Skeletal muscle satellite cell (primary cell): Measurements from ENCODE around the gene PON1. TPM values are rescaled to one million over a fixed set of nuclear protein-coding genes. Genes with fewer than 3 reads are reported as not detected.

Source experiments
- H3K27me3 ChIP-seq: 2 replicates; pipeline ENCODE4 v1.7.0; 2013; ENCODE audit warnings: low read length; ENCODE audit not compliant: control insufficient read depth, insufficient read depth
- H3K36me3 ChIP-seq: 2 replicates; pipeline ENCODE4 v1.7.0; 2013; ENCODE audit warnings: mild to moderate bottlenecking, control low read depth, low read length; ENCODE audit not compliant: insufficient read depth
- H3K4me1 ChIP-seq: 2 replicates; pipeline ENCODE4 v1.7.0; 2013; ENCODE audit warnings: low read length; ENCODE audit not compliant: control insufficient read depth, insufficient read depth
- H3K4me2 ChIP-seq: 2 replicates; pipeline ENCODE4 v1.7.0; 2013; ENCODE audit warnings: mild to moderate bottlenecking, low read length
- H3K4me3 ChIP-seq: 2 replicates; pipeline ENCODE4 v1.7.0; 2013; ENCODE audit warnings: low read length
- H3K9ac ChIP-seq: 2 replicates; pipeline ENCODE4 v1.7.0; 2013; ENCODE audit warnings: mild to moderate bottlenecking, low read depth, low read length, moderate library complexity
- H3K9me3 ChIP-seq: replicated peaks from 2 replicates; pipeline ENCODE4 v1.7.0; 2013; ENCODE audit warnings: mild to moderate bottlenecking, control low read depth, low read length
- total RNA-seq: library from RNA; depleted of rRNA; stranded (reverse); fragments of >200 nt; gene quantifications from 2 replicates; pipeline ENCODE4 v1.2.3, GENCODE V29; 2012; rRNA removed

The PON1 gene
- total RNA-seq, result not detected in 2 replicates

DNA sequence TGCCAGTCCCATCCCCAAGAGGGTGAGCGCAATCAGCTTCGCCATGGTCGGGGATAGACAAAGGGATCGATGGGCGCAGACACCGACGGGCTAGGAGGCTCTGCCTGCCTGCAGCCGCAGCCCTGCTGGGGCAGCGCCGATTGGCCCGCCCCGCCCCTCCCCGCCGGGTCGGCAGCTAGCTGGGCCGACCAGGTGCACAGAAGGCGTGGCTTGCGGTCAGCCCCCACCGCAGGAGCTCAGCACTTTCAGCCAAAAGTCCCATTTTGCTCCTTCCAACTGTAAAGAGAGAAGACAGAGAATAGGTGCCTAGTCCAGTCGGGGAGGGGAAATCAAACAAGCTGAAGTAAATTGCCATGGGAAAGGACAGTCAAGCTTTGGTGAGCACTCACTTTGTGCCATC, at the start of gene PON1:
Gene PON1 (minus strand): TSS at position 102 of the 400 bp plus-strand sequence. CDS start 57 bp downstream, at position 45.
- H3K9me3 ChIP-seq, result no peaks in the 10 kb centered on the region
- H3K27me3 ChIP-seq, result no peaks in the 10 kb centered on the region
- no peak within 1 kb of the TSS for H3K4me2 ChIP-seq
- no peaks in the 10 kb centered on the region for H3K36me3 ChIP-seq
- no peaks in the 10 kb centered on the region for H3K4me1 ChIP-seq
- no peak within 1 kb of the TSS for H3K9ac ChIP-seq
- no peak within 1 kb of the TSS for H3K4me3 ChIP-seq

DNA sequence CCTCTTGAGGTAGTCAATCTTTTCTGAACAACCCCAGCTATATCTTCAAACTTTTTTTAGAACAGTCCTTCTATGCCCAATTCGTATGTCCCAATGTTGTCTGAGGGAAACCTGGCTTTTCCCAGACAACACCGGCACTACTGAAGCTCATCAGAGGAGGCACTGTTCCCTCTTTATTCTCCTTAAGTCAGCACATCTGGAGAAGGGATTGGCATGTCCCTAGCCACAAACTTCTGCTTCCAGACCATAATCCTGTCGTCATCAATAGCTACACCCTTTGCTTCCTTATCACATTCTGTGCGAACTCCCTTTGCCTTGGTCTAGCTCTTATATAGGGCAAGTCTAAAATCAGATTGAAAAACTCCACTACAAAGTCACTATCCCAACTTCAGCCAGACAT, 49.0 kb upstream of the PON1 start:
- Histone ChIP-seq H3K4me2 (no peak overlapping the region), H3K27me3 (no peaks in the 10 kb centered on the region), H3K4me1 (no peaks in the 10 kb centered on the region), H3K9ac (no peak overlapping the region), H3K9me3 (no peaks in the 10 kb centered on the region), H3K36me3 (no peaks in the 10 kb centered on the region), H3K4me3 (no peak overlapping the region)

GRCh38 chr7:95368235-95368634, 43.9 kb upstream of the PON1 start:
- Histone ChIP-seq H3K4me1 (no peaks in the 10 kb centered on the region), H3K4me3 (no peak overlapping the region), H3K9ac (no peak overlapping the region), H3K27me3 (no peaks in the 10 kb centered on the region), H3K36me3 (no peaks in the 10 kb centered on the region), H3K4me2 (no peak overlapping the region), H3K9me3 (no peaks in the 10 kb centered on the region)

GRCh38 chr7:95367606-95368005, 43.3 kb upstream of the PON1 start:
- no peaks in the 10 kb centered on the region for H3K4me1 ChIP-seq
- no peaks in the 10 kb centered on the region for H3K36me3 ChIP-seq
- no peak overlapping the region for H3K9ac ChIP-seq
- no peaks in the 10 kb centered on the region for H3K9me3 ChIP-seq
- no peak overlapping the region for H3K4me2 ChIP-seq
- no peak overlapping the region for H3K4me3 ChIP-seq
- H3K27me3 ChIP-seq, result no peaks in the 10 kb centered on the region

GRCh38 chr7:95365151-95365550, 40.8 kb upstream of the PON1 start:
- Histone ChIP-seq H3K9ac (no peak overlapping the region), H3K36me3 (no peaks in the 10 kb centered on the region), H3K4me2 (no peak overlapping the region), H3K27me3 (no peaks in the 10 kb centered on the region), H3K9me3 (no peaks in the 10 kb centered on the region), H3K4me1 (no peaks in the 10 kb centered on the region), H3K4me3 (no peak overlapping the region)

- H3K9me3 ChIP-seq, result no peaks in the 10 kb centered on the region
- H3K4me1 ChIP-seq, result no peaks in the 10 kb centered on the region
- H3K36me3 ChIP-seq, result no peaks in the 10 kb centered on the region
Observed at GRCh38 chr7:95357623-95358022, 33.3 kb upstream of the PON1 start.

GRCh38 chr7:95342642-95343307, 18.4 kb upstream of the PON1 start:
- no peaks in the 10 kb centered on the region for H3K9me3 ChIP-seq
- H3K9ac ChIP-seq, result no peak overlapping the region

More at GRCh38 chr7:95357623-95358022, 33.3 kb upstream of the PON1 start:
- Histone ChIP-seq H3K4me3 (no peak overlapping the region), H3K9ac (no peak overlapping the region), H3K27me3 (no peaks in the 10 kb centered on the region), H3K4me2 (no peak overlapping the region)

GRCh38 chr7:95342029-95342428, 17.7 kb upstream of the PON1 start:
- Histone ChIP-seq H3K4me2 (no peak overlapping the region), H3K9me3 (no peaks in the 10 kb centered on the region), H3K4me1 (no peaks in the 10 kb centered on the region), H3K27me3 (no peaks in the 10 kb centered on the region), H3K9ac (no peak overlapping the region), H3K36me3 (no peaks in the 10 kb centered on the region), H3K4me3 (no peak overlapping the region)

More at GRCh38 chr7:95342642-95343307, 18.4 kb upstream of the PON1 start:
- H3K36me3 ChIP-seq, result no peaks in the 10 kb centered on the region
- H3K27me3 ChIP-seq, result no peaks in the 10 kb centered on the region
- no peaks in the 10 kb centered on the region for H3K4me1 ChIP-seq
- H3K4me2 ChIP-seq, result no peak overlapping the region
- no peak overlapping the region for H3K4me3 ChIP-seq

- H3K27me3 ChIP-seq, result no peaks in the 10 kb centered on the region
- no peak overlapping the region for H3K4me2 ChIP-seq
- no peak overlapping the region for H3K4me3 ChIP-seq
- H3K9ac ChIP-seq, result no peak overlapping the region
- H3K4me1 ChIP-seq, result peaks cover 5% of the 10 kb centered on the region
- H3K9me3 ChIP-seq, result no peaks in the 10 kb centered on the region
- H3K36me3 ChIP-seq, result no peaks in the 10 kb centered on the region
Observed at GRCh38 chr7:95340491-95340890, 16.2 kb upstream of the PON1 start.

GRCh38 chr7:95338832-95339231, 14.5 kb upstream of the PON1 start:
- H3K9me3 ChIP-seq, result no peaks in the 10 kb centered on the region
- H3K4me1 ChIP-seq, result peaks cover 17% of the 10 kb centered on the region
- no peak overlapping the region for H3K4me2 ChIP-seq
- no peaks in the 10 kb centered on the region for H3K27me3 ChIP-seq
- H3K4me3 ChIP-seq, result no peak overlapping the region
- H3K36me3 ChIP-seq, result no peaks in the 10 kb centered on the region
- H3K9ac ChIP-seq, result no peak overlapping the region

GRCh38 chr7:95335093-95335492, 10.8 kb upstream of the PON1 start:
- Histone ChIP-seq H3K4me3 (no peak overlapping the region), H3K27me3 (no peaks in the 10 kb centered on the region), H3K36me3 (no peaks in the 10 kb centered on the region), H3K9me3 (no peaks in the 10 kb centered on the region), H3K4me1 (peaks cover 27% of the 10 kb centered on the region), H3K9ac (no peak overlapping the region), H3K4me2 (peak overlapping the region; percentile 40)

- Histone ChIP-seq H3K4me1 (peaks cover 29% of the 10 kb centered on the region), H3K36me3 (no peaks in the 10 kb centered on the region), H3K4me2 (peak overlapping the region; percentile 40), H3K9ac (peak overlapping the region; percentile 18), H3K9me3 (no peaks in the 10 kb centered on the region), H3K4me3 (no peak overlapping the region), H3K27me3 (no peaks in the 10 kb centered on the region)
Observed at GRCh38 chr7:95334447-95334846, 10.1 kb upstream of the PON1 start.
